ENCODE results near the gene KBTBD7. TPM values are rescaled to one million over a fixed set of nuclear protein-coding genes. Genes with fewer than 3 reads are reported as not detected.
A peak's percentile ranks its signal among the peaks of the same experiment; 100 is the strongest.

The KBTBD7 gene
- total RNA-seq (2014; rRNA removed; shearing (Covaris generic)): 3.9 and 4.4 TPM in 2 replicates

GRCh38 chr13:41193919-41194824, at the start of gene KBTBD7:
TSS of gene KBTBD7 (minus strand) at chr13:41194569. CDS start at chr13:41194257, 312 bp downstream.
- peak; percentile 96 for DNase-seq (ENCODE audit: low read depth)

DNA sequence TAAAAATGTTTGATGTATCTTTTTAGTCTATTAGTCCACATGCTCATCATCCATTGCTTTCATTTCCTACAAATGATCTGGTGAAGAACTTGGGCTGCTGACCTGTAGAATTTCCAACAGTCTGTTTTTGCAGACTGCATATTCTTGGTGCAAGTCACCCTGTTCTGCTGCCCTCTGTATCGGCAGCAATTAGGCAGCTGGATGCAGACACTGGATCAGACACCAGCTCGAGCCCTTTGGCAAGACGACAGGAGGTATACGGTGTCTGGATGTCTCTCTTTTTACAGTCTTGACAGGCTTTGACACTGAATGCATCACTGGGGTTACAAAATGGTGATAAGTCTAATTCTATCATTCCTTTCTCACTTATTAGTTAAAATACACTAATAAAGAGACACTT, 47.3 kb upstream of the KBTBD7 start:
- DNase-seq (ENCODE audit: low read depth): no peak

GRCh38 chr13:41236369-41236768, 42.0 kb upstream of the KBTBD7 start:
- no peak for DNase-seq (ENCODE audit: low read depth)

DNA sequence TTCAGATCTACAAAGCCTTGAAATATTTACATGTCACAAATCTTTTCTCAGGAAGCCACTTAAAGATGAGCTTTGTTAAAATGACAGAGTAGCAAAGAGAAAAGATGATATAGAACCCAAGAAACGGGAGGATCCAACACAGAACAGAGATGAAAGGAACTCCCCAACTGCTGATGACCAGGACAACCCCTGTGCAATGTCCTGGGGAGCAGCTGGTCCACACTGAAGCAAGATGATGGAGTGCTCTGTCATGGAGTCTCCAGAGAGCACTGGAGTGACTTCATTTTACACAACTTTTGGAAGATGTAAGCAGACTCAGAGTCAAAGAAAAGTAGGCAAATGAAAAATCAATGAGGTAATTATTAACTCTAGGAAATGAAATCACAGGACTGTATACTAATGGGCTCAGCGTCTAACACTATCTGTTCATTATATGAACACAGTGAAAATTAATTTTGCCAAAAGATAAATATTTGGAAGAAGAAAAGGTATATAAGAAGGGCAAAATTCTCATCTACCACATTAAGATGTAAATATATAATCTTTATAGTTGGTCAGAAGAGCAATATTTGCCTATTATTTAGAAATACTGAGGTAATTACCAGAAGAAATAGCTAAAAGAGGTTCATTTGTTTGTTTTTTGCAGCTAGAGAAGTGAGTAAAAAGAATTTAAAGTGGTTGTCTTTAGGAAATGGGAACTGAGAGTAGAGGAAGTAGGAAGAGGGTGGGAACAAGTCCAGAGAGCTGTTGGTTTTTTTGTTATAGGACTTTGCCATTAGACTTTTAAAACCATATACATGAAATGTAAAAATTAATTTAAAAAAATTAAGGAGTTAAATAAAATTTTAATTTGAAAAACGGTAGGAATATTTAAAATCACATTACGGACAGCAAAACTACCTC, 38.5 kb upstream of the KBTBD7 start:
- DNase-seq (ENCODE audit: low read depth): no peak

- DNase-seq (ENCODE audit: low read depth): peak; percentile 2
These were observed 37.4 kb upstream of the KBTBD7 start for GRCh38 chr13:41231786-41232185.

DNA sequence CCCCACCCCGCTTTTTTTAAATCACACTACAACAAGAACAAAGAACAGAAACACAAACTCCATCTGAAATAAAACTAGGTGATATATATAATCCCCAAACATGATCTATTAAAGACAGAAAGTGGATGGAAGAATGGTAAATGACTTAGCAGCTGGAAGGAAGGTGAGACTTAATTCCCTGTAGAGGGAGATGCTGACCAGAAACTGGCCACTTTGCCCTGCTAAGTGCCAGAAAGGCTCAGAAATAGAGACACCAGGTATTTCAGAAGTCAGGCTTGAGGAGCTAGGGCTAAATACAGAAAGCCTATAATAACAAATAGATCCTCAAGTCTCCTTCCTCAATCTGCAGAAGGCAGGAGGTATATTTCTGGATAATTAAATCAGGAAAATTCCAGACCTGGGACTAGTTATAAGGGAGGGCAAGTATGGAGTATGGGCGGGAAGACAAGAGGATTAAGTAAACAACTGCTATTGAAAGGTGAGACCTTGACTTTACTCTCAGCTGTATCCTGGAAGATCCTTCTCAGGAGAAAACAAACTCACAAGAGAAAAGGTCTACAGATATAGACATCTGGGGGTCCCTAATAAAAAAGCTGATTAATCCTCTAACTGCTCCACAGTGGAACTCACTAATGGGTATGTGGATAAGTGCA, 36.8 kb upstream of the KBTBD7 start:
- no peak for DNase-seq (ENCODE audit: low read depth)

DNA sequence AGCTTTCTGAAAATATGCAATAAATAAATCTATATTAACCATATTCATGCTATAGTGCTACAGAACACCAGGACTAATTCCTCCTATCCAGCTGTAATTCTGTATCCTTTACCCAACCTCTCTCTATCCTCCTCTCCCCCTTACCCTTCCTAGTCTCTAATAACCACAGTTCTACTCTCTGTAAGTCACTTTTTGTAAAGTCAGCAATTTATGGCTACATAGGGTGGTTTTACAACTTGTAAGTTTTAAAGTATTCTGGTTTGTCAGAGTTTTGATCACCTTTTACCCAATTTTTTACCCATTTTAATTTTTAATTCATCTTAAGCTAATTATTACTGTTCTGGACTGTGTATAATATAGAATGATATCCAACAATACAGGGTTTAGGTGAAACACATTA, 35.0 kb upstream of the KBTBD7 start:
- no peak for DNase-seq (ENCODE audit: low read depth)

DNA sequence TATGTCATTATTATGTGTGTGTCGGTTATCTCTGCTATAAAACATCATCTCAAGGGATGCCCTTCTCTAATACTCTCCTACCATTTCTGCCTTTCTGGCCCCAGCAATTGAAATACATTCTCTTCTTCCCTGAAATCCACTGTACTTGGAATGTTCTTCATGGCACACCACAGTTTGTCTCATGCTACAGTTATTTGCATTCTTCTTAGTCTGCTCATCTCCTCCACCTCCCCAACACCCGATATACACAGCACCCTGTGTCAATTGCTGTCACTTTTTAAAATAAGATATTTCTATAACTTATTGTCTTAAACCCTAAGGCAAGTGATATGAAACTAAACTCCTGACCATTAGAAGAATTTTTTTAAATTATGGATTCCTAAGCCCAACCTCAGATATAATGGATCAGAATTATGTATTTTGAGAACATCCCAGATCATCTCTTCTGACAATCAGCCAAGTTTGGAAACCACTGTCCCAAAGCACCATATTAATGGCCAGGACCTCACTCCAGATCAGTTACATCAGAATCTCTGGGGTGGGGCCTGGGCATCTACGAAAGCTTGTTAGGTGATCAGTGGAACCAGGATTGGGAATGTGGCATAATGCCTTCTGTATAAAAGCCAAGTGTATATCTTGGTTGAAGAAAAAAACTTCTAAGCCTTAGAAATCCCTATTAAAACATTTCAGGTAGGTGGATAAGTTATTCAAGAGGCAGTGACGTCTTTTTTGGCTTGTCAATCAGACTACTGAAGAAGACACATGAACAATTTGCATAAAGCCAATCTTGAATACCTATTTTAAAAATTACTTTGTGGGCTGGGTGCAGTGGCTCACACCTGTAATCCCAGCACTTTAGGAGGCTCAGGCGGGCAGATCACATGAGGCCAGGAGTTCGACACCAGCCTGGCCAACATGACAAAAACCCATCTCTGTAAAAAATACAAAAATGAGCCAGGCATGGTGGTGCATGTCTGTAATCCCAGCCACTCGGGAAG, 30.0 kb upstream of the KBTBD7 start:
- DNase-seq (ENCODE audit: low read depth): peak; percentile 47

DNA sequence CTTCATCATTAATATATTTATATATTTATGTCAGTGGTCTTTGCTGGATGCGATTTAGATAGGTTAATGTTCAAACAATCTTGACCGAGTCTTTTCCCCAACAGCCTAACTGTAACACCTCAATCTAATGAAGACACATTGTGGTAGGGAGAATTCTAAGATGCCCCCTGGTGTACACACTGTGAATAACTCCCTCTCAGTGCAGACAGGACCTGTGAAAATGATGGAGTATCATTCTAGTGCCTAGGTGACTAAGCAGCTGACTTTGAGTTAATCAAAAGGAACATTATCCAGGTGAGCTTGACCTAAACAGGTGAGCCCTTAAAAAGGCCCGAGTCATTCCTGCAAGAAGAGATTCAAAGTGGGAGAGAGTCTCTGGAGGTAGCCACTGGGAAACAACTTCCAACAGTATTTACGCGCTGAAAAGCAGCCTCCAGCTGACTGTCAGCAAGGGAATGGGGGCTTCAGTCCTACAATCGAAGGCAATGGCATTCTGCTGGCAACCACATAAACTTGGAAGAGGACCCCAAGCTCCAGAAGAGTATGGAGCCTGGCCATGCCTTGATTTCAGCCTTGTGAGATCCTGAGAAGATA, 28.0 kb upstream of the KBTBD7 start:
- peak; percentile 48 for DNase-seq (ENCODE audit: low read depth)

GRCh38 chr13:41220401-41220800, 26.0 kb upstream of the KBTBD7 start:
- DNase-seq (ENCODE audit: low read depth): no peak

- DNase-seq (ENCODE audit: low read depth): peak; percentile 17
These were observed 21.8 kb upstream of the KBTBD7 start for GRCh38 chr13:41216160-41216559.

DNA sequence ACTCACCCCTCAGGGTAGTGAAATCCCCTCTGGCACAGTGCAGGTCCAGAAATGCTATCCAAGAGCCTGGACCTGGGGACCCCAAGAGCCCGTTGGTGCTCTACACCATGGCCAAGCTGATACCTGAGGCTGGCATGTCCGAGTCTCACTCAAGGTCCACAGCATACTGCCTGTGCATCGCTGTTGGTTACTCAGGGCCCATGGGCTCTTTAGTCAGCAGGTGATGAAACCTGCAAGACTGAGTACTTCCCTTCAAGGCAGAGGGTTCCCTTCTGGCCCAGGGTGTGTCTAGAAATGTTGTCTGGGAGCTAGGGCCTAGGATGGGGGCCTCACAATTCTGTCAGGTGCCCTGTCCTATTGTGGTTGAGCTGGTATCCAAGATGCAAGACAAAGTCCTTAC, 19.6 kb upstream of the KBTBD7 start:
- no peak for DNase-seq (ENCODE audit: low read depth)

DNA sequence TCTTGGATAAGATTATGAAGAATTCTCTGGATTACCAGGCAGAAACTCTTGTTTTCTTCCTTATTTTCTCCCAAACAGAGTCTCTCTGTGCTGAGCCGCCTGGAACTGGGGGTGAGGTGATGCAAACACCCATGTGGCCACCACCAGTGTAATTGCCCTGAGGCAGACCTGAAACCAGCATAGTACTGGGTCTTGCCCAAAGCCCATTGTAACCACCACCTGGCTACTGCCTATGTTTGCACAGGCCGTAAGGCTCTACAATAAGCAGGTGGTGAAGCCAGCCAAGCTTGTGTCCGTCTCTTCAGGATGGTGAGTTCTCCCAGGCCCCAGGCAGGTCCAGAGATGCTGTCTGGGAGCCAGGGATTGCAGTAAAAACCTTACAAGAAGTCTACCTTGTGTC, 18.9 kb upstream of the KBTBD7 start:
- no peak for DNase-seq (ENCODE audit: low read depth)

DNA sequence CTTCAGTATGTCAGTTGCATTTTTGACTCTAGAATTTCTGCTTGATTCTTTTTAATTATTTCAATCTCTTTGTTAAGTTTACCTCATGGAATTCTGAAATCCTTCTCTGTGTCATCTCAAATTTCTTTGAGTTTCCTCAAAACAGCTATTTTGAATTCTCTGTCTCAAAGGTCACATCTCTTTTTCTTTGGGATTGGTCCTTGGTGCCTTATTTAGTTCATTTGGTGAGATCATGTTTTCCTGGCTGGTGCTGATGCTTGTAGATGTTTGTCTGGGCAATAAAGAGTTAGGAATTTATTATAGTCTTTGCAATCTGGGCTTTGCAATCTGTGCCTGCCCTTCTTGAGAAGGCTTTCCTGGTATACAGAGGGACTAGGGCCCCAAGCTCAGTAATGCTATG, 18.5 kb upstream of the KBTBD7 start:
- no peak for DNase-seq (ENCODE audit: low read depth)

DNA sequence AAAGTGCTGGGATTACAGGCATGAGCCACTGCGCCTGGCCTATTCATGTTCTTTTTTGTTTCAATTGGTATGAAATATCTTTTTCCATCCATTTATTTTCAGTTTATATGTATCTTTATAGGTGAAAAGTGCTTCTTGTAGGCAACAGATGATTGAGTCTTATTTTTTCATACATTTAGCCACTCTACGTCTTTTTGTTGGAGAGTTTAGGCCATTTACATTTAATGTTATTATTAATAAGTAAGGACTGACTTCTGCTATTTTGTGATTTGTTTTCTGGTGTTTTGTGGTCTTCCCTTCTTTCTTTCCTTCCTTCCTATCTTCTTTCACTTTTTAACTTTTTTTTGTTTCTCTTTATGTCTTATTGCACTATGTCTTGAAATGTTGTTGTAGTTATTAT, 16.7 kb upstream of the KBTBD7 start:
- DNase-seq (ENCODE audit: low read depth): no peak

DNA sequence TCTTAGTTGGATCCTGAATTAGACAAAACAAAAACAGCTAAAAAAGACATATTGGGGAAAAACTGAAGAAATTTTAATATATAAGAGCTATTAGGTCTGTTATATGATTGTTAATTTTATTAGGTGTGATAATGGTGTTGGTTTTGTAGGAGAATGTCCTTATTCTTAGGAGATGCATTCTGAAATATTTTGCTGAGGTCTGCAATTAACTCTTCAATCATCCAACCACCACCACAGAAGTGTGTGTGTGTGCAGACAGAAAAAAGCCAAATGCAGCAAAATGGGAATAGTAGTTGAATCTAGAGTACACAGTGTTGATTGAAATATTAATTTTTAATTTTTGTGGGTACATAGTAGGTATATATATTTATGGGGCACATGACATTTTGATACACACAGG, 12.1 kb upstream of the KBTBD7 start:
- no peak for DNase-seq (ENCODE audit: low read depth)

- DNase-seq (ENCODE audit: low read depth): no peak
These were observed 9.4 kb upstream of the KBTBD7 start for GRCh38 chr13:41203810-41204209.

DNA sequence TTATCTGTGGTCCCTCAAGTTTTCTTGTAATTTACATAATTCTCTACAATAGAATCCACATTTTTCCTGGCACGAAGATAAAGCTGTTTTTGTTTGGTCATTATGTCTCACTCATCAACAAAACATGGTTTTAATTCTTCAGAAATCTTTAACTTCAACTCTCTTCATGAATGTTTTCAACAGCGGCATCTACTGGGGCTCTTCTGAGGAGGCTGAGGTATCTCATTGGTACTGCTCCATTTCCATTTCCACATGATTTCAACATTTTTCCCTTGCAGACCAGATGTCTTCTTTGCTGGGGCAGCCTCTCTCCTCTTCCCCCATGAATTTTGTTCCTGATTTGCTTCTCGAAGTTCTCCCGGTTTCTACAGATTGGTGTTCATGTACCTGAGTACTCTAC, 5.8 kb upstream of the KBTBD7 start:
- no peak for DNase-seq (ENCODE audit: low read depth)

- no peak for DNase-seq (ENCODE audit: low read depth)
These were observed 5.2 kb upstream of the KBTBD7 start for GRCh38 chr13:41199526-41199925.

DNA sequence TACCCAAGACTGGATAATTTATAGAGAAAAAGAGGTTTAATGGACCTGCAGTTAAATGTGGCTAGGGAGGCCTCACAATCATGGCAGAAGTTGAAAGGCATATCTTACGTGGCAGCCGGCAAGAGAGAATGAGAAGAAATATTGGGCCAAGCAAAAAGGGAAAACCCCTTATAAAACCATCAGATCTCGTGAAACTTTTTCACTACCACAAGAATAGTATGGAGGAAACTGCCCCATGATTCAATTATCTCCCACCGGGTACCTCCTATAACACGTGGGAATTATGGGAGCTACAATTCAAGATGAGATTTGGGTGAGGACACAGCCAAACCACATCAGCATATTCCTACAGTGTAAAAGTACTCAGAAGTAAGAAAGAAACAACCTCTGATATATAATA, 4.7 kb upstream of the KBTBD7 start:
- no peak for DNase-seq (ENCODE audit: low read depth)

All from RPMI7951 (cell line).